T-cell (primary cell): ENCODE measurements around the gene KDM8. TPM values are rescaled to one million over a fixed set of nuclear protein-coding genes. Genes with fewer than 3 reads are reported as not detected.

Experiments used
- ATAC-seq, 4 experiments: fragments of 200-7000 bp in 3 of 4; fragments of 150-1000 bp in 1 of 4; cut with Tn5 transposase; replicated peaks in 1 of 4; 1 replicate in 3 of 4; 2 replicates in 1 of 4; pipeline ENCODE4 v1.10.0; 2021; ENCODE audit warnings: moderate library complexity in 3 of 4, mild to moderate bottlenecking in 2 of 4, moderate number of reproducible peaks in 1 of 4
- CTCF ChIA-PET, 2 donors: fragments of 300-600 bp; sonication (Branson Sonifier 250); formaldehyde crosslinking; loops; one replicate each; lab custom pipeline; 2022; ENCODE audit warnings: antibody characterized with exemption in 2 of 2; lab: Charles Lee
- POLR2A ChIA-PET, 2 donors: fragments of 300-600 bp; sonication (Branson Sonifier 250); formaldehyde crosslinking; loops; one replicate each; lab custom pipeline; 2022; ENCODE audit warnings: antibody characterized with exemption in 2 of 2; lab: Charles Lee
- DNase-seq, 35 experiments: peaks; one replicate each; pipeline versions ENCODE4 v3.0.0 to v3.0.0-alpha.2; 2013 to 2023
- H3K27ac ChIP-seq: one replicate; pipeline ENCODE4 v1.5.1; 2013; ENCODE audit warnings: low read length
- H3K27me3 ChIP-seq, 2 experiments: replicated peaks in 1 of 2; 1 replicate in 1 of 2; 2 replicates in 1 of 2; pipeline versions ENCODE4 v1.6.1 to v1.7.0; 2013; ENCODE audit warnings: low read length in 1 of 2, mixed read lengths in 1 of 2; ENCODE audit not compliant: control insufficient read depth in 2 of 2, insufficient read depth in 2 of 2; ENCODE audit errors: extremely low read depth in 1 of 2
- H3K36me3 ChIP-seq, 2 donors: 1 replicate in 1 of 2; 2 replicates in 1 of 2; pipeline versions ENCODE4 v1.6.1 to v1.7.0; 2013; ENCODE audit warnings: low read length in 1 of 2; ENCODE audit not compliant: control insufficient read depth in 2 of 2, insufficient read depth in 1 of 2; ENCODE audit errors: extremely low read depth in 1 of 2
- H3K4me1 ChIP-seq, 2 experiments: 1 replicate in 1 of 2; 2 replicates in 1 of 2; pipeline versions ENCODE4 v1.6.1 to v1.7.0; 2013; ENCODE audit warnings: low read length in 2 of 2, mixed read lengths in 1 of 2; ENCODE audit not compliant: insufficient read depth in 2 of 2, control insufficient read depth in 1 of 2; ENCODE audit errors: extremely low read depth in 1 of 2
- H3K4me3 ChIP-seq, 2 donors: 1 replicate in 1 of 2; 2 replicates in 1 of 2; pipeline versions ENCODE4 v1.5.1 to v1.7.0; 2013; ENCODE audit warnings: mild to moderate bottlenecking in 2 of 2, low read length in 1 of 2, moderate library complexity in 1 of 2; ENCODE audit not compliant: control insufficient read depth in 1 of 2; ENCODE audit errors: extremely low read depth in 1 of 2
- H3K9me3 ChIP-seq: 2 replicates; pipeline ENCODE4 v1.7.0; 2013
- H3K27ac Mint-ChIP-seq, 2 donors: one replicate each; pipeline ENCODE4 v1.8.0; 2020 to 2021; ENCODE audit warnings: mild to moderate bottlenecking in 2 of 2, mixed read lengths in 2 of 2
- H3K27me3 Mint-ChIP-seq, 2 donors: one replicate each; pipeline ENCODE4 v1.8.0; 2021 to 2022; ENCODE audit warnings: mixed read lengths in 2 of 2
- H3K36me3 Mint-ChIP-seq: one replicate; pipeline ENCODE4 v1.8.0; 2021; ENCODE audit warnings: mixed read lengths
- H3K4me1 Mint-ChIP-seq, 3 donors: one replicate each; pipeline ENCODE4 v1.8.0; 2020 to 2022; ENCODE audit warnings: mixed read lengths in 3 of 3, mild to moderate bottlenecking in 1 of 3
- H3K4me3 Mint-ChIP-seq, 3 donors: one replicate each; pipeline ENCODE4 v1.8.0; 2020 to 2022; ENCODE audit warnings: mild to moderate bottlenecking in 3 of 3, mixed read lengths in 3 of 3, moderate library complexity in 3 of 3
- H3K9me3 Mint-ChIP-seq, 3 donors: one replicate each; pipeline ENCODE4 v1.8.0; 2020 to 2022; ENCODE audit warnings: mixed read lengths in 3 of 3
- WGBS: methylation state at CpG from one replicate; pipeline ENCODE4 v1.1.5; 2013; ENCODE audit warnings: missing lambda C conversion rate; ENCODE audit not compliant: insufficient coverage; 5-methylcytosine and 5-hydroxymethylcytosine counted together
- total RNA-seq, 35 experiments: library from RNA in 6 of 35; stranded (reverse) in 6 of 35; fragments of 120-200 nt in 1 of 35; gene quantifications; one replicate each; pipeline versions ENCODE4 v1.2.1 to v1.2.4 and lab custom pipeline; 2013 to 2026

The KDM8 gene
- total RNA-seq, 5 donors from 2014 or later (not counting 1 experiment from before 2014, with no cell fraction given): 13.4 to 25.6 (median 23.5) TPM

- ChIA-PET POLR2A (no interaction called here), CTCF (interaction anchor here in 1 of 2 donors (1.0 kb wide), 1 partner anchor 529 kb away, joined by 5 read pairs; no protein-coding TSS in a partner anchor)
- no peaks in the 10 kb centered on the region for H3K9me3 ChIP-seq
- peaks cover 6 to 22% of the 10 kb centered on the region in 2 experiments for H3K4me1 ChIP-seq
- no peak overlapping the region for H3K27ac ChIP-seq
- H3K36me3 ChIP-seq: peaks cover 0 to 54% of the 10 kb centered on the region in 2 donors
- no peaks in the 10 kb centered on the region for H3K27me3 ChIP-seq
- WGBS: 95% methylated on average over 12 of the region's 19 CpGs
- Mint-ChIP-seq H3K27ac (no peak overlapping the region), H3K36me3 (peaks cover 29% of the 10 kb centered on the region), H3K4me3 (no peak overlapping the region), H3K9me3 (no peaks in the 10 kb centered on the region), H3K4me1 (peaks cover 5 to 14% (median 13%) of the 10 kb centered on the region in 3 donors), H3K27me3 (no peaks in the 10 kb centered on the region)
- no peak for DNase-seq
- ATAC-seq: no peak
- no peak overlapping the region for H3K4me3 ChIP-seq
Observed at GRCh38 chr16:27214084-27214961, 11.0 kb downstream of the KDM8 start.

GRCh38 chr16:27215660-27216059 lies 12.3 kb downstream of the KDM8 start:
- CTCF ChIA-PET: no interaction called here
- no peak overlapping the region for H3K4me3 Mint-ChIP-seq
- POLR2A ChIA-PET: no interaction called here
- H3K27me3 Mint-ChIP-seq: no peaks in the 10 kb centered on the region
- WGBS: 97% methylated on average over 3 of the region's 7 CpGs
- no peak for ATAC-seq
- Histone ChIP-seq H3K36me3 (peaks cover 10 to 47% of the 10 kb centered on the region in 2 donors), H3K4me1 (peaks cover 6 to 15% of the 10 kb centered on the region in 2 experiments), H3K27me3 (no peaks in the 10 kb centered on the region), H3K9me3 (no peaks in the 10 kb centered on the region), H3K27ac (no peak overlapping the region), H3K4me3 (no peak overlapping the region)
- no peak for DNase-seq
- no peaks in the 10 kb centered on the region for H3K9me3 Mint-ChIP-seq
- peak overlapping the region in 1 of 2 donors; percentile 28 for H3K27ac Mint-ChIP-seq
- H3K4me1 Mint-ChIP-seq: peaks cover 5 to 14% (median 13%) of the 10 kb centered on the region in 3 donors
- H3K36me3 Mint-ChIP-seq: peaks cover 29% of the 10 kb centered on the region

GRCh38 chr16:27216297-27216885 lies 13.1 kb downstream of the KDM8 start:
- Mint-ChIP-seq H3K4me1 (peaks cover 2 to 14% (median 7%) of the 10 kb centered on the region in 3 donors), H3K36me3 (peaks cover 29% of the 10 kb centered on the region), H3K27me3 (no peaks in the 10 kb centered on the region), H3K4me3 (no peak overlapping the region), H3K27ac (peak overlapping the region in 1 of 2 donors; percentile 28), H3K9me3 (no peaks in the 10 kb centered on the region)
- no peak for ATAC-seq
- no peaks in the 10 kb centered on the region for H3K27me3 ChIP-seq
- peaks cover 10 to 44% of the 10 kb centered on the region in 2 donors for H3K36me3 ChIP-seq
- DNase-seq: no peak
- no peak overlapping the region for H3K4me3 ChIP-seq
- 93% methylated on average over 14 of the region's 16 CpGs for WGBS
- H3K9me3 ChIP-seq: no peaks in the 10 kb centered on the region
- peaks cover 4 to 7% of the 10 kb centered on the region in 2 experiments for H3K4me1 ChIP-seq
- H3K27ac ChIP-seq: no peak overlapping the region
- ChIA-PET POLR2A (no interaction called here), CTCF (no interaction called here)

- WGBS: 90% methylated on average over 10 of the region's 10 CpGs
- ATAC-seq (no peak), DNase-seq (no peak)
- Mint-ChIP-seq H3K27ac (peak overlapping the region in 1 of 2 donors; percentile 58), H3K36me3 (peaks cover 29% of the 10 kb centered on the region), H3K4me1 (peaks cover 2 to 14% (median 7%) of the 10 kb centered on the region in 3 donors), H3K27me3 (no peaks in the 10 kb centered on the region), H3K9me3 (no peaks in the 10 kb centered on the region), H3K4me3 (no peak overlapping the region)
- no peak overlapping the region for H3K4me3 ChIP-seq
- H3K36me3 ChIP-seq: peaks cover 10 to 44% of the 10 kb centered on the region in 2 donors
- ChIA-PET POLR2A (no interaction called here), CTCF (no interaction called here)
- H3K27me3 ChIP-seq: no peaks in the 10 kb centered on the region
- H3K4me1 ChIP-seq: peaks cover 3 to 6% of the 10 kb centered on the region in 2 experiments
- no peak overlapping the region for H3K27ac ChIP-seq
- no peaks in the 10 kb centered on the region for H3K9me3 ChIP-seq
Observed at GRCh38 chr16:27217256-27217655, 13.9 kb downstream of the KDM8 start.

GRCh38 chr16:27218756-27219155 lies 15.4 kb downstream of the KDM8 start:
- no peak for ATAC-seq
- ChIA-PET CTCF (no interaction called here), POLR2A (interaction anchor here in 1 of 2 donors (0.6 kb wide), 1 partner anchor 103 kb away, joined by 7 read pairs; no protein-coding TSS in a partner anchor)
- no peak overlapping the region for H3K27ac ChIP-seq
- no peaks in the 10 kb centered on the region for H3K27me3 ChIP-seq
- H3K9me3 ChIP-seq: no peaks in the 10 kb centered on the region
- WGBS: no CpG with 5 or more reads among the region's 9 CpGs
- Mint-ChIP-seq H3K27ac (no peak overlapping the region), H3K9me3 (no peaks in the 10 kb centered on the region), H3K4me1 (peaks cover 2 to 4% (median 2%) of the 10 kb centered on the region in 3 donors), H3K4me3 (no peak overlapping the region), H3K36me3 (peaks cover 30% of the 10 kb centered on the region), H3K27me3 (no peaks in the 10 kb centered on the region)
- DNase-seq: no peak
- no peak overlapping the region for H3K4me3 ChIP-seq
- H3K4me1 ChIP-seq: no peaks in the 10 kb centered on the region
- H3K36me3 ChIP-seq: peaks cover 10 to 39% of the 10 kb centered on the region in 2 donors

- no peak overlapping the region for H3K27ac Mint-ChIP-seq
- peaks cover 30% of the 10 kb centered on the region for H3K36me3 Mint-ChIP-seq
- 100% methylated on average over 6 of the region's 10 CpGs for WGBS
Observed at GRCh38 chr16:27219161-27219560, 15.8 kb downstream of the KDM8 start.

More at GRCh38 chr16:27219161-27219560, 15.8 kb downstream of the KDM8 start:
- ChIA-PET POLR2A (interaction anchor here in 1 of 2 donors (0.6 kb wide), 1 partner anchor 103 kb away, joined by 7 read pairs; no protein-coding TSS in a partner anchor), CTCF (no interaction called here)
- no peaks in the 10 kb centered on the region for H3K27me3 Mint-ChIP-seq
- H3K4me3 ChIP-seq: no peak overlapping the region
- no peak for ATAC-seq
- DNase-seq: no peak
- H3K9me3 ChIP-seq: no peaks in the 10 kb centered on the region
- H3K27me3 ChIP-seq: no peaks in the 10 kb centered on the region
- peaks cover 13 to 40% of the 10 kb centered on the region in 2 donors for H3K36me3 ChIP-seq
- H3K4me3 Mint-ChIP-seq: no peak overlapping the region
- no peaks in the 10 kb centered on the region for H3K9me3 Mint-ChIP-seq
- H3K27ac ChIP-seq: no peak overlapping the region
- no peaks in the 10 kb centered on the region for H3K4me1 ChIP-seq
- peaks cover under 1 to 2% (median 2%) of the 10 kb centered on the region in 3 donors for H3K4me1 Mint-ChIP-seq
